PC-3 (cell line): ENCODE results near the gene TPST2. TPM values are rescaled to one million over a fixed set of nuclear protein-coding genes. Genes with fewer than 3 reads are reported as not detected.

Experiments
- ATAC-seq: fragments of 200-7000 bp; cut with Tn5 transposase; 2 replicates; pipeline ENCODE4 v1.9.1; 2020; ENCODE audit warnings: mild to moderate bottlenecking, moderate library complexity
- BruUV-seq: library from RNA; stranded (reverse); fragments of 400-500 nt; replicated peaks from 2 replicates; lab custom pipeline; 2021; lab: Mats Ljungman, UMichigan
- CTCF ChIA-PET: fragments of 300-600 bp; sonication (Branson Sonifier 250); formaldehyde crosslinking; loops from one replicate; lab custom pipeline; 2022; ENCODE audit warnings: antibody characterized with exemption; lab: Charles Lee
- POLR2A ChIA-PET: fragments of 300-600 bp; sonication (Branson Sonifier 250); formaldehyde crosslinking; loops from one replicate; lab custom pipeline; 2022; ENCODE audit warnings: antibody characterized with exemption; ENCODE audit not compliant: unreplicated experiment; lab: Charles Lee
- DNase-seq: peaks from one replicate; pipeline ENCODE4 v3.0.0-alpha.2; 2015
- H2AFZ ChIP-seq: fragments of 300-600 bp; sonication (generic); 2 replicates; pipeline ENCODE4 v1.6.0; 2016; ENCODE audit warnings: antibody characterized with exemption, low read length
- H3F3A ChIP-seq: fragments of 300-600 bp; sonication (generic); one replicate; pipeline ENCODE4 v1.6.0; 2017; ENCODE audit warnings: antibody characterized with exemption, low read length, control low read depth, mild to moderate bottlenecking; ENCODE audit not compliant: unreplicated experiment
- H3K27ac ChIP-seq: fragments of 300-600 bp; sonication (generic); 2 replicates; pipeline ENCODE4 v1.5.1; 2016; ENCODE audit warnings: mild to moderate bottlenecking, low read length
- H3K27me3 ChIP-seq: fragments of 300-600 bp; sonication (generic); 2 replicates; pipeline ENCODE4 v1.6.1; 2016; ENCODE audit warnings: low read length, mixed read lengths
- H3K36me3 ChIP-seq: fragments of 300-600 bp; sonication (generic); 2 replicates; pipeline ENCODE4 v1.6.1; 2016; ENCODE audit warnings: low read depth, mixed run types, low read length, mixed read lengths
- H3K4me1 ChIP-seq: fragments of 300-600 bp; sonication (generic); 2 replicates; pipeline ENCODE4 v1.5.1; 2016; ENCODE audit warnings: low read length; ENCODE audit not compliant: insufficient read depth
- H3K4me2 ChIP-seq: fragments of 300-600 bp; sonication (generic); 2 replicates; pipeline ENCODE4 v1.6.0; 2016; ENCODE audit warnings: low read length
- H3K4me3 ChIP-seq: fragments of 300-600 bp; sonication (generic); 2 replicates; pipeline ENCODE4 v1.5.1; 2016; ENCODE audit warnings: mild to moderate bottlenecking, low read length, mixed read lengths
- H3K79me2 ChIP-seq: fragments of 300-600 bp; sonication (generic); 2 replicates; pipeline ENCODE4 v1.6.1; 2017; ENCODE audit warnings: low read length, mixed read lengths
- H3K9ac ChIP-seq: fragments of 300-600 bp; sonication (generic); 2 replicates; pipeline ENCODE4 v1.6.0; 2016; ENCODE audit warnings: mild to moderate bottlenecking, low read length
- H3K9me2 ChIP-seq: fragments of 300-600 bp; sonication (generic); replicated peaks from 2 replicates; pipeline ENCODE4 v1.6.1; 2016; ENCODE audit warnings: mixed run types, low read length, mixed read lengths
- H3K9me3 ChIP-seq: fragments of 300-600 bp; sonication (generic); 2 replicates; pipeline ENCODE4 v1.6.1; 2016; ENCODE audit warnings: low read length, mixed read lengths
- H4K20me1 ChIP-seq: fragments of 300-600 bp; sonication (generic); 2 replicates; pipeline ENCODE4 v1.6.1; 2016; ENCODE audit warnings: low read length, mixed read lengths
- EZH2 ChIP-seq: fragments of 300-600 bp; sonication (generic); IDR thresholded peaks from one replicate; pipeline ENCODE4 v1.6.1; 2017; ENCODE audit warnings: antibody characterized with exemption, mild to moderate bottlenecking, low read length; ENCODE audit not compliant: unreplicated experiment
- EZH2phosphoT487 ChIP-seq: fragments of 300-600 bp; sonication (generic); IDR thresholded peaks from 2 replicates; pipeline ENCODE4 v1.6.1; 2018; ENCODE audit warnings: mild to moderate bottlenecking, antibody characterized with exemption, low read length, borderline replicate concordance
- intact Hi-C: fragments of 100-400 bp; cut with micrococcal nuclease; formaldehyde crosslinking; loops from 2 replicates; pipeline ENCODE4 v1.9.0; 2023
- total RNA-seq: library from RNA; depleted of rRNA; stranded (reverse); fragments of >200 nt; gene quantifications from 2 replicates; pipeline ENCODE4 v1.2.3, GENCODE V29; 2014
- TF ChIP-seq, protein P1 (sequence below): fragments of 300-600 bp; sonication (generic); conservative IDR thresholded peaks from 2 replicates; pipeline ENCODE4 v1.5.1; 2017; ENCODE audit warnings: antibody characterized with exemption, low read depth, mild to moderate bottlenecking, low read length

The TPST2 gene
- total RNA-seq, 1 experiment from 2014 or later: 8.1 TPM

DNA sequence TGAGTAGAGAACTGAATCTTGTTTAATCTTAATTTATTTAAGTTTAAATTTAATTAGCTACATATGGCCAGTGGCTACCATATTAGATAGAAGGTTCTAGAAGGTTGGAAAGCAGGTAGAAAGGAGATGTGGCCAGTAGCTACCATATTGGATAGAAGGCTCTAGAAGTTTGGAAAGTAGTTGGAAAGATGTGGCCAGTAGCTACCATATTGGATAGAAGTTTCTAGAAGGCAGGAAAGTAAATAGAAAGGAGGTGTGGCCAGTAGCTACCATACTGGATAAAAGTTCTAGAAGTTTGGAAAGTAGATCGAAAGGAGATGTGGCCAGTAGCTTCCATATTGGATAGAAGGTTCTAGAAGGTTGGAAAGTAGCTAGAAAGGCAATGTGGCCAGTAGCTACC lies 34.1 kb upstream of the TPST2 start:
- TF ChIP-seq, protein P1, sequence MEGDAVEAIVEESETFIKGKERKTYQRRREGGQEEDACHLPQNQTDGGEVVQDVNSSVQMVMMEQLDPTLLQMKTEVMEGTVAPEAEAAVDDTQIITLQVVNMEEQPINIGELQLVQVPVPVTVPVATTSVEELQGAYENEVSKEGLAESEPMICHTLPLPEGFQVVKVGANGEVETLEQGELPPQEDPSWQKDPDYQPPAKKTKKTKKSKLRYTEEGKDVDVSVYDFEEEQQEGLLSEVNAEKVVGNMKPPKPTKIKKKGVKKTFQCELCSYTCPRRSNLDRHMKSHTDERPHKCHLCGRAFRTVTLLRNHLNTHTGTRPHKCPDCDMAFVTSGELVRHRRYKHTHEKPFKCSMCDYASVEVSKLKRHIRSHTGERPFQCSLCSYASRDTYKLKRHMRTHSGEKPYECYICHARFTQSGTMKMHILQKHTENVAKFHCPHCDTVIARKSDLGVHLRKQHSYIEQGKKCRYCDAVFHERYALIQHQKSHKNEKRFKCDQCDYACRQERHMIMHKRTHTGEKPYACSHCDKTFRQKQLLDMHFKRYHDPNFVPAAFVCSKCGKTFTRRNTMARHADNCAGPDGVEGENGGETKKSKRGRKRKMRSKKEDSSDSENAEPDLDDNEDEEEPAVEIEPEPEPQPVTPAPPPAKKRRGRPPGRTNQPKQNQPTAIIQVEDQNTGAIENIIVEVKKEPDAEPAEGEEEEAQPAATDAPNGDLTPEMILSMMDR: no peak
- TF ChIP-seq EZH2 (no peak), EZH2phosphoT487 (no peak)
- CTCF ChIA-PET: no interaction called here
- no TSS peak for BruUV-seq
- no peak overlapping the region for H3K4me2 ChIP-seq
- POLR2A ChIA-PET: no interaction called here
- intact Hi-C loops: no loop called here
- no peaks in the 10 kb centered on the region for H3F3A ChIP-seq
- no peaks in the 10 kb centered on the region for H3K9me3 ChIP-seq
- H3K27me3 ChIP-seq: no peaks in the 10 kb centered on the region
- H3K27ac ChIP-seq: no peak overlapping the region
- H3K4me1 ChIP-seq: no peaks in the 10 kb centered on the region
- H3K79me2 ChIP-seq: no peaks in the 10 kb centered on the region
- H3K4me3 ChIP-seq: no peak overlapping the region
- H3K36me3 ChIP-seq: no peaks in the 10 kb centered on the region
- H3K9ac ChIP-seq: no peak overlapping the region
- ATAC-seq: no peak
- H2AFZ ChIP-seq: no peak overlapping the region
- no peaks in the 10 kb centered on the region for H3K9me2 ChIP-seq
- DNase-seq: no peak
- H4K20me1 ChIP-seq: no peaks in the 10 kb centered on the region

DNA sequence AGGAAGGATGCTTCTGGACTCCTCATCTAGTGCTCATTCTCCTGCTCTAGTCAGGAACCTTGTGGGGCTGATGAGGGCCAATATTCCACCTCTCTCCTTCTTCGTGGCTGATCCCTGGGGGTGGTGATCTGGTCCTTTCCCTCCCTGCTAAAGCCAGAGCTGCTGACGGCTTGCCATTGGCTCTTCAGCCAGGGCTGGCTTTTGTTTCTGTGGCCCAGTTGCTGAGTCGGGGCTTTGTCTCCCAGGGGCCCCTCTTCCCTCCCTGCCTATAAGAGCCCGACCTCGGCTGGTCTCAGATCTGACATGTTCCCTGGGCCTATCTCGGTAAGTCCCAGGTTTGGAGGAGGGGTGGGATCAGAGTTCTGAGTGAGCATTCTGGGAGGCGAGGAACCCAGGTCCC lies 31.7 kb upstream of the TPST2 start, which contains the start of gene CRYBA4:
TSS of gene CRYBA4 (plus strand) at position 301 of the 400 bp plus-strand sequence. CDS start 634 bp downstream, outside the sequence.
- Histone ChIP-seq H3K4me1 (no peaks in the 10 kb centered on the region), H4K20me1 (no peaks in the 10 kb centered on the region), H2AFZ (no peak within 1 kb of the TSS), H3K9ac (no peak within 1 kb of the TSS), H3K4me3 (no peak within 1 kb of the TSS), H3K27me3 (no peaks in the 10 kb centered on the region), H3F3A (no peaks in the 10 kb centered on the region), H3K4me2 (no peak within 1 kb of the TSS), H3K27ac (no peak within 1 kb of the TSS), H3K79me2 (no peaks in the 10 kb centered on the region), H3K9me2 (no peaks in the 10 kb centered on the region), H3K9me3 (no peaks in the 10 kb centered on the region), H3K36me3 (no peaks in the 10 kb centered on the region)
- no TSS peak for BruUV-seq
- ChIA-PET POLR2A (no interaction called here), CTCF (no interaction called here)
- no peak for ATAC-seq
- TF ChIP-seq, protein P1: no peak
- TF ChIP-seq EZH2phosphoT487: no peak
- no peak for TF ChIP-seq EZH2
- no peak for DNase-seq
- intact Hi-C loops: no loop called here

DNA sequence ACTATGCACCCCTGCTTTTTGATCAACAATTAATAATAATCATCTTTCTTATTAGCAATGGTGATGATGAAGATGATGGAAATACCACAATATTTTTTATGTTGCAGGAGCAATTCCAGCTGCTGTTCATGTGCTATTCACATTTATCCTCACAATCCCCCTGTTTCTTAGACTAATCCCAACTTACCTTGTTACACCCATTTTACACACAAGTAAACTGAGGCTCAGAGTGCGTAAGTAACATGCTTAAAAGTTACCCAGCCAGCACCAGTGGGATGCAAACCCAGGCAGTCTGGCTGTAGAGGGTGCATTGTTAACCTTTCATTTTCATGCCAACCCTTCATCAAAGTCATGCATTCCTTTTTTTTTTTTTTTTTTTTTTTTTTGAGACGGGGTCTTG lies 30.3 kb upstream of the TPST2 start:
- Histone ChIP-seq H3K9me2 (no peaks in the 10 kb centered on the region), H3K4me2 (no peak overlapping the region), H3K4me1 (no peaks in the 10 kb centered on the region), H3K9me3 (no peaks in the 10 kb centered on the region), H4K20me1 (no peaks in the 10 kb centered on the region), H2AFZ (no peak overlapping the region), H3F3A (no peaks in the 10 kb centered on the region), H3K79me2 (no peaks in the 10 kb centered on the region), H3K27me3 (no peaks in the 10 kb centered on the region), H3K9ac (no peak overlapping the region), H3K4me3 (no peak overlapping the region), H3K36me3 (no peaks in the 10 kb centered on the region), H3K27ac (no peak overlapping the region)
- ChIA-PET CTCF (no interaction called here), POLR2A (no interaction called here)
- ATAC-seq (no peak), DNase-seq (no peak)
- no TSS peak for BruUV-seq
- no peak for TF ChIP-seq EZH2phosphoT487
- TF ChIP-seq, protein P1: no peak
- no peak for TF ChIP-seq EZH2
- intact Hi-C loops: no loop called here
